Endodermal cell (in vitro differentiated cells): Measurements from ENCODE around the gene MAVS. TPM values are rescaled to one million over a fixed set of nuclear protein-coding genes. Genes with fewer than 3 reads are reported as not detected.
A peak's percentile ranks its signal among the peaks of the same experiment; 100 is the strongest.

Experiments
- DNase-seq: peaks from one replicate; pipeline ENCODE4 v3.0.0-alpha.2; 2017
- H3K27ac ChIP-seq: 2 replicates; pipeline ENCODE4 v1.5.1; 2013; ENCODE audit warnings: mild to moderate bottlenecking, low read depth, low read length, moderate library complexity
- H3K27me3 ChIP-seq: 2 replicates; pipeline ENCODE4 v1.6.1; 2013; ENCODE audit warnings: mild to moderate bottlenecking, low read length, moderate library complexity; ENCODE audit not compliant: insufficient read depth, control insufficient read depth, poor library complexity, severe bottlenecking
- H3K36me3 ChIP-seq: 2 replicates; pipeline ENCODE4 v1.7.0; 2013; ENCODE audit warnings: mild to moderate bottlenecking, low read length, moderate library complexity; ENCODE audit not compliant: control insufficient read depth, insufficient read depth
- H3K4me1 ChIP-seq: one replicate; pipeline ENCODE4 v1.7.0; 2013; ENCODE audit warnings: low read length; ENCODE audit not compliant: control insufficient read depth, insufficient read depth
- H3K4me3 ChIP-seq: 2 replicates; pipeline ENCODE4 v1.5.1; 2013; ENCODE audit warnings: mild to moderate bottlenecking, low read length, moderate library complexity
- H3K9ac ChIP-seq: 2 replicates; pipeline ENCODE4 v1.6.1; 2013; ENCODE audit warnings: mild to moderate bottlenecking, low read length, moderate library complexity; ENCODE audit not compliant: poor library complexity, severe bottlenecking; ENCODE audit errors: extremely low read depth
- H3K9me3 ChIP-seq: 2 replicates; pipeline ENCODE4 v1.6.1; 2013; ENCODE audit warnings: mild to moderate bottlenecking, low read length, moderate library complexity; ENCODE audit not compliant: control insufficient read depth
- H3K27ac Mint-ChIP-seq: 2 replicates; pipeline ENCODE4 v1.8.0; 2020; ENCODE audit warnings: mixed read lengths
- H3K27me3 Mint-ChIP-seq: 2 replicates; pipeline ENCODE4 v1.8.0; 2021; ENCODE audit warnings: mild to moderate bottlenecking, mixed read lengths; ENCODE audit not compliant: insufficient read depth
- H3K36me3 Mint-ChIP-seq: 2 replicates; pipeline ENCODE4 v1.8.0; 2020; ENCODE audit warnings: low read depth, mixed read lengths
- H3K4me1 Mint-ChIP-seq: 2 replicates; pipeline ENCODE4 v1.8.0; 2020; ENCODE audit warnings: mixed read lengths
- H3K4me3 Mint-ChIP-seq: 2 replicates; pipeline ENCODE4 v1.8.0; 2020; ENCODE audit warnings: mild to moderate bottlenecking, moderate library complexity, mixed read lengths
- H3K9me3 Mint-ChIP-seq: 2 replicates; pipeline ENCODE4 v1.8.0; 2020; ENCODE audit warnings: mild to moderate bottlenecking, mixed read lengths
- WGBS, 2 experiments: methylation state at CpG; one replicate each; pipeline versions ENCODE4 v1.1.5 to v1.1.7; 2013; ENCODE audit warnings: missing lambda C conversion rate in 2 of 2, mixed read lengths in 1 of 2; ENCODE audit not compliant: insufficient coverage in 1 of 2, insufficient read length in 1 of 2; 5-methylcytosine and 5-hydroxymethylcytosine counted together
- total RNA-seq, 2 donors: library from RNA; stranded (reverse); fragmentation: NEBNext Ultra II Directional in 1 of 2; extraction: Animal tissue kit (Norgen Biotek cat#: 25700) in 1 of 2; gene quantifications; 2 replicates in 1 of 2; 3 replicates in 1 of 2; pipeline ENCODE4 v1.2.1, GENCODE V29; 2021
- TF ChIP-seq, protein P1 (sequence below): fragments of 200-600 bp; sonication (generic); conservative IDR thresholded peaks from 2 replicates; pipeline ENCODE4 v1.5.0; 2021; ENCODE audit warnings: antibody characterized with exemption, mild to moderate bottlenecking

The MAVS gene
- total RNA-seq, 2 donors from 2014 or later, result 43.1 to 43.2 TPM

DNA sequence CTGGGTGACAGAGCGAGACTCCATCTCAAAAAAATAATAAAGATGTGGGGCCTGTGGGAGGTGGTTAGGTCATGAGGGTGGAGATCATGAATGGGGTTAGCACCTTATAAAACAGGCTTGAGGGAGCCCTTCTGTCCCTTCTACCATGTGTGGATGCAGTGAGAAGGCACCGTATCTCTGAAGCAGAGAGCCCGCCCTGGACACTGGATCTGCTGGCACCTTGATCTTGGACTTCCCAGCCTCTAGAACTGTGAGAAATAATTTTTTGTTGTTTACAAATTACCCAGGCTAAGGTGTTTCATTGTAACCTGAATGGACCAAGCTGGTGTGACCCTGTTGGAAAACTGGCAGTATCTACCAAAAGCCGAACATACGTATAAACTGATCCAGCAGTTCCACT is 26.9 kb downstream of the MAVS start:
- Histone ChIP-seq H3K4me1 (no peaks in the 10 kb centered on the region), H3K4me3 (no peak overlapping the region), H3K9me3 (peaks cover 9% of the 10 kb centered on the region), H3K36me3 (peaks cover 27% of the 10 kb centered on the region), H3K9ac (no peak overlapping the region), H3K27me3 (no peaks in the 10 kb centered on the region), H3K27ac (no peak overlapping the region)
- Mint-ChIP-seq H3K4me1 (peaks cover 13% of the 10 kb centered on the region), H3K27me3 (no peaks in the 10 kb centered on the region), H3K36me3 (peaks cover 38% of the 10 kb centered on the region), H3K9me3 (no peaks in the 10 kb centered on the region), H3K4me3 (no peak overlapping the region), H3K27ac (no peak overlapping the region)
- TF ChIP-seq, protein P1, sequence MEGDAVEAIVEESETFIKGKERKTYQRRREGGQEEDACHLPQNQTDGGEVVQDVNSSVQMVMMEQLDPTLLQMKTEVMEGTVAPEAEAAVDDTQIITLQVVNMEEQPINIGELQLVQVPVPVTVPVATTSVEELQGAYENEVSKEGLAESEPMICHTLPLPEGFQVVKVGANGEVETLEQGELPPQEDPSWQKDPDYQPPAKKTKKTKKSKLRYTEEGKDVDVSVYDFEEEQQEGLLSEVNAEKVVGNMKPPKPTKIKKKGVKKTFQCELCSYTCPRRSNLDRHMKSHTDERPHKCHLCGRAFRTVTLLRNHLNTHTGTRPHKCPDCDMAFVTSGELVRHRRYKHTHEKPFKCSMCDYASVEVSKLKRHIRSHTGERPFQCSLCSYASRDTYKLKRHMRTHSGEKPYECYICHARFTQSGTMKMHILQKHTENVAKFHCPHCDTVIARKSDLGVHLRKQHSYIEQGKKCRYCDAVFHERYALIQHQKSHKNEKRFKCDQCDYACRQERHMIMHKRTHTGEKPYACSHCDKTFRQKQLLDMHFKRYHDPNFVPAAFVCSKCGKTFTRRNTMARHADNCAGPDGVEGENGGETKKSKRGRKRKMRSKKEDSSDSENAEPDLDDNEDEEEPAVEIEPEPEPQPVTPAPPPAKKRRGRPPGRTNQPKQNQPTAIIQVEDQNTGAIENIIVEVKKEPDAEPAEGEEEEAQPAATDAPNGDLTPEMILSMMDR, result no peak
- DNase-seq, result no peak
- WGBS, 2 experiments, result 94 to 98% methylated on average over 3 to 5 of the region's 5 CpGs

DNA sequence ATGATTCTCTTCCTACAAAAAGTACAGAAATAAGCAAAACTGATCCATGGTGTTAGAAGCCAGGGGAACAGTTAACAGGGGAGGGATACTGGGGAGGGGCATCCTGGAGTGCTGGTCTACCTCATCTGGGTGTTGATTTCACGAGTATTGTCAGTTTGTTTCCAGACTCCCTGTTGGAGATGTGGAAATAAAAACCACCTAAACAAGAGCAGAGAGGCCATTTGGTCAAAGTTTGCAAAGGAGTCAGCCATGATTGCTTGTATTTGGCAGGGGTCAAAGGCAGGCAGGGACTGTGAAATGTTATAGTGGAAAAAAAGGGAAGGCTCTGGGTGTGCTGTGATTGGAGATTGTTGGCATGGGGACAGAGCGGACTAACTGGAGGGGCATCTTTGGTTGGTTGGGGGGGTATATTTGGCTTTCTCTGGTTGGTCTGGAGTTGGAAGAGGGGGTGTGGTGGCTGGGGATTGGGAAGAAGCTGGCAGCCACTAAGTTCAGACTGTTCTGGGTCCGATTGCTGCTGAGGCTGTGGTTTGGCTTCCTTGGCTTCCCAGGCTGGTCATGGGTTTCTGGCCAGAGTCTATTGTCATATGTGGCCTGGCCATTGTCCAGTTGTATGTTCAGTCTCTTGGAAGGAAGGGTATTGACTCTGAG is 27.7 kb downstream of the MAVS start:
- Mint-ChIP-seq H3K27me3 (no peaks in the 10 kb centered on the region), H3K4me3 (no peak overlapping the region), H3K9me3 (no peaks in the 10 kb centered on the region), H3K27ac (peak overlapping the region; percentile 56), H3K36me3 (peaks cover 40% of the 10 kb centered on the region), H3K4me1 (peaks cover 13% of the 10 kb centered on the region)
- H3K36me3 ChIP-seq, result peaks cover 27% of the 10 kb centered on the region
- DNase-seq, result no peak
- H3K27ac ChIP-seq, result no peak overlapping the region
- 82% methylated on average over 3 of the region's 3 CpGs; no CpG with 5 or more reads in 1 of the 2 experiments for WGBS, 2 experiments
- H3K9ac ChIP-seq, result no peak overlapping the region
- peaks cover 9% of the 10 kb centered on the region for H3K9me3 ChIP-seq
- no peak overlapping the region for H3K4me3 ChIP-seq
- no peaks in the 10 kb centered on the region for H3K27me3 ChIP-seq
- H3K4me1 ChIP-seq, result no peaks in the 10 kb centered on the region
- TF ChIP-seq, protein P1, result no peak

DNA sequence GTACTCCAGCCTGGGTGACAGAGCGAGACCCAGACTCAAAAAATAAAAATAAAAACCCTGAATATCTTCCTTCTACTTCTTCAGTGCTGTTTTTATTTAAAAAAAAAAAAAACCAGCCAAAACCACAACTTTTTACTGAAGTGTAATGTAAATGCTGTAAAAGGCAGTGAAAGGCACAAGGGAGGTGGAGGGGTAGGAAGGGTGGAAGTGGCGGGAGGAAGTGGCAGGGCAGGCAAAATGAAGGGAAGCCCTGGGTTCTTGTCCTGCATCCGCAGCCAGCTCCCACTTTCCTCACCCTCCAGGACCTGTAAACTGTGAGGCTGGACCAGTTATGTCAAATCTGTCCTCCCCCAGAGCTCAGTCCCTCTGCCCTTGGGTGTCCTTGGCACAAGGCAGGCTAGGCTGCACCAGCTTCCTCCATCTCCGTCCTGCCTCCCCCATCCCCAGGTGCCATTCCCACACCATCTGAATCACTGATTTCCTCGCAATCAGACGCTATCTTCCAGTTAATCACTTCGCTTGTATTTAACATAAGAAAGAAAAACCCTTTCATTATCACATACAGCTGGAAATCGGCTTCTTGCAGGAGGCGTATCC is 28.8 kb downstream of the MAVS start:
- TF ChIP-seq, protein P1, result no peak
- no peak overlapping the region for H3K27ac Mint-ChIP-seq

More for the DNA sequence above, 28.8 kb downstream of the MAVS start:
- H3K4me1 ChIP-seq, result no peaks in the 10 kb centered on the region
- 72 to 90% methylated on average over 2 to 7 of the region's 9 CpGs for WGBS, 2 experiments
- H3K27me3 Mint-ChIP-seq, result no peaks in the 10 kb centered on the region
- peaks cover 46% of the 10 kb centered on the region for H3K36me3 Mint-ChIP-seq
- no peaks in the 10 kb centered on the region for H3K9me3 Mint-ChIP-seq
- no peak overlapping the region for H3K4me3 Mint-ChIP-seq
- H3K36me3 ChIP-seq, result peaks cover 27% of the 10 kb centered on the region
- no peak overlapping the region for H3K9ac ChIP-seq
- no peak for DNase-seq
- no peak overlapping the region for H3K27ac ChIP-seq
- peaks cover 13% of the 10 kb centered on the region for H3K4me1 Mint-ChIP-seq
- H3K27me3 ChIP-seq, result no peaks in the 10 kb centered on the region
- no peak overlapping the region for H3K4me3 ChIP-seq
- H3K9me3 ChIP-seq, result peaks cover 9% of the 10 kb centered on the region
